GM19351 (cell line): Measurements from ENCODE around the gene EVI5L.
"Not testable (repeated sequence)": the region's sequence is repeated elsewhere in the genome, so short reads cannot be mapped to it uniquely, and the experiment has no call there.

Experiments used
- ATAC-seq: cut with Tn5 transposase; IDR thresholded peaks from one replicate; pipeline ENCODE4 v1.9.1; 2021; ENCODE audit warnings: mild to moderate bottlenecking, moderate library complexity; ENCODE audit not compliant: unreplicated experiment

The EVI5L gene

DNA sequence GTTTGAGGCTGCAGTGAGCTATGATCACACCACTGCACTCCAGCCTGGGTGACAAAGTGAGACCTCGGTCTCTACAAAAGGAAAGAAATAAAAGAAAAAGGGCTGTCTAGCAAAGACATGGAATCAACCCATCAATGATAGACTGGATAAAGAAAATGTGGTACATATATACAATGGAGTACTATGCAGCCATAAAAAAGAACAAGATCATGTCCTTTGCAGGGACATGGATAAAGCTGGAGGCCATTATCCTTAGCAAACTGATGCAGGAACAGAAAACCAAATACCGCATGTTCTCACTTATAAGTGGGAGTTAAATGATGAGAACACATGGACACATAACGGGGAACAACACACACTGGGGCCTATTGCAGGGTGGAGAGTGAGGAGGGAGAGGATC is 14.0 kb upstream of the EVI5L start:
- not testable (repeated sequence) for ATAC-seq

DNA sequence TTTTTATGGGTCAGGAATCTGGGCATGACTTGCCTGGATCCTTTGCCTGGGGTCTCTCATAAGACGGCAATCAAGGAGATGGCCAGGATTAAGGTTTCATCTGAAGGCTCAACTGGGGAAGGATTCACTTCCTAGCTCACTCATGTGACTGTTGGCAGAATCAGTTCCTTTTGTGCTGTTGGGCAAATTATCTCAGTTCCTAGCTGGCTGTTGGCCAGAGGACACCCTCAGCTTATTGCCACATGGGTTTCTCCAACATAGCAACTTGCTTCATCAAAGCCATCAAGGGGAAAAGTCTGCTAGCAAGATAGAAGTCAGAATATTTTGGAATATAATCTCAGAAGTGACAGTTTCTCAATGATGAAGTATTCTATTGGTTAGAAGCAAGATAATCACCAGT is 12.2 kb upstream of the EVI5L start:
- ATAC-seq: no peak

DNA sequence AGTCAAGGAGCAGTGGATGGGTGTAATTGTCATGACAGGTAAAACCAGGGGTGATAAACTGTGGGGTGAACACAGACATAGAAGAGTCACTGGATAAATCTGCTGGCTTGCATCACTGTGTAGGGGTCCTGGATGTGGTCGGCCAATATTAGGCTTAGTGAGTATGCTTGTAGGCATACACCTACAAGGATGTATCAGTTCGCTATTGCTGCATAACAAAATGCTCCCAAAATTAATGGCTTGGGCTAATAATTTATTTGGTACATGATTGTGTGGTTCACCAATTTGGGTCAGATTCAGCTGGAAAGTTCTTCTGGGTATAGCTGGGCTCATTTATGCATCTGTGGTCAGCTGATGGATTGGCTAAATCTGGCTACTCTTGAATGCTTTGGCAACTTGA is 11.2 kb upstream of the EVI5L start:
- no peak for ATAC-seq

DNA sequence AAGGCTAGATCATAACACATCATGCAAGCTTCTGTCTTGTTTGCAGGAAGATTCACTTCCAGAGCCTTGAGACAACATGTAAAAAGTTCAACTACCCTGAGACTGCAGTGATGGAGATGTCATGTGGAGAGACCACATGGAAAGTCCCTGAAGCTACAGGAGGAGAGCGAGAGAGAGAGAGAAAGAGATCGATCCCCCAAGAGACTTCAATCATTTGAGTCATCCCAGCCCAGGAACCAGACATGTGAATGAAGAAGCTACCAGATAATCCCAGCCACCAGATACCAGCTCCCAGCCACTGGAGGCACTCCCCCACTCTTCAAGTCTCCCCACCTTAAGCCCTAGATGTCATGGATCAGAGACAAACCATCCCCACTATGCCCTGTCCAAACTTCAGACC is 10.7 kb upstream of the EVI5L start:
- no peak for ATAC-seq

DNA sequence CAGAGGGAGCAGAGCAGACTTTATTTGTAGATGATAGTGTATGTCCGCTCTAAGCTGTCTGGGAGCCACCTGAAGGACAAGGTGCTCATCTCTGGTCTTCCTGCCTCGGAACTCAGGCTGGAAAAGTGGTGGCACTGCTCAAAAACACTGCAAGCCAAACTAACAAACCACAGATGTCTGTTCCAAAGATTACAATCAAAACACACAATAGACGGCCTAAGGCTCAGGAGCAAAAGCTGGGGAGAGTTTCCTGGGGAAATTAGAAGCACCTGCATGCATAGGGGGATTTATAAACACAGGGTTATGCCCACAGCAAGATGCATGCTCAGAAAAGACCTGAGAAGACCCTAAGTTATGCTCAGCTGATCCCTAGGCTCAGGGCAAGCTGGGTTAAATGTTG is 9.4 kb upstream of the EVI5L start:
- no peak for ATAC-seq

DNA sequence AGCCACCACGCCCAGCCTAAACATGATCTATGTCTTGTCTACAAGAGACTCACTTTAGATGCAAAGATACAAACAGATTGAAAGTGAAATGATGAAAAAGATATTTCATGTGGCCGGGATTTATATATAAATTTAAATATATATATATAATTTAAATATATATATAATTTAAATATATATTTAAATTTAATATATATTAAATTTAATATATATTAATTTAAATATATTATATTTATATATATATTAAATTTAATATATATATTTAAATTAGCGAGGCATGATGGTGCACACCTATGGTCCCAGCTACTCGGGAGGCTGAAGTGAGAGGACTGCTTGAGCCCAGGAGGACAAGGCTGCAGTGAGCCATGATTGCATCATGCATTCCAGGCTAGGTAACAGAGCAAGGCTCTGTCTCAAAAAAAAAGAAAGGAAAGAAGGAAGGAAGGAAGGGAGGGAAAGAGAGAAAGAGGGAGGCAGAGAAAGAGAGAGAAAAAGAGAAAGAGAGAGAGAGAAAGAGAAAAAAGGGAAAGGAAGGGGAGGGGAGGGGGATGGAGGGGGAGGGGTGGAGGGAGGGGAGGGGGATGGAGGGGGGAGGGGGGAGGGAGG is 7.0 kb upstream of the EVI5L start:
- no peak for ATAC-seq

DNA sequence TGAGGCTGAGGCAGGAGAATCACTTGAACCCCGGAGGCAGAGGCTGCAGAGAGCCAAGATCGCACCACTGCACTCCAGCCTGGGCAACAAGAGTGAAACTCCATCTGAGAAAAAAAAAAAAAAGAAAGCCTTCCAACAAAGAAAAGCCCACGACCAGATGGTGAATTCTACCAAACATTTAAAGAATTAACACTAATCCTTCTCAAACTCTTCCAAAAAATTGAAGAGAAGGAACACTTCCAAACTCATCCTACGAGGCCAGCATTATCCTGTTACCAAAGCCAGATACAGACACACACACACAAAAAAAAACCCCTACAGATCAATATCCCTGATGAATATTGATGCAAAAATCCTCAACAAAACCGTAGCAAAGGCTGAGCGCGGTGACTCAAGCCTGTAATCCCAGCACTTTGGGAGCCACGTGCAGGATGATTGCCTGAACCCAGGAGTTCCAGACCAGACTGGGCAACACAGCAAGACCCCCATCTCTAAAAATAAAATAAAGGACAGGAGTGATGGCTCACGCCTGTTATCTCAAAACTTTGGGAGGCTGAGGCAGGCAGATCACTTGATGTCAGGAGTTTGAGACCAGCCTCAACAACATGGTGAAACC is 6.2 kb upstream of the EVI5L start:
- ATAC-seq: no peak

DNA sequence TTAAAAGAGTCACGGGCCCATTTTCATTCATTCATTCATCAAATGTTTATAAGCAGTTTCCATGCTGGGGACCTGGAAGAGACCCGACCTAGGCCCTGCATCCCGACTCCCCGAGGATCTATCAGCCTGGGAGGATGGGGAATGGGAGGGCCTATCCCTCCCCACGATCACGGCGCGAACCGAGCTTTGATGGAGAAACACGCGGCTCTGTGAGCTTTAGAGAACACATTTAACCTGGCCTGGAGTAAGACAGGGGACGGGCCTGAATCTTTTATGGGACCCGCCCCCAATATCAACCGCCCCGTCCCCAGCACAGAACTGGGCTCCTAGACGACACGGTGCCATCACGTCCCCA is 875 bp upstream of the EVI5L start:
- no peak for ATAC-seq

DNA sequence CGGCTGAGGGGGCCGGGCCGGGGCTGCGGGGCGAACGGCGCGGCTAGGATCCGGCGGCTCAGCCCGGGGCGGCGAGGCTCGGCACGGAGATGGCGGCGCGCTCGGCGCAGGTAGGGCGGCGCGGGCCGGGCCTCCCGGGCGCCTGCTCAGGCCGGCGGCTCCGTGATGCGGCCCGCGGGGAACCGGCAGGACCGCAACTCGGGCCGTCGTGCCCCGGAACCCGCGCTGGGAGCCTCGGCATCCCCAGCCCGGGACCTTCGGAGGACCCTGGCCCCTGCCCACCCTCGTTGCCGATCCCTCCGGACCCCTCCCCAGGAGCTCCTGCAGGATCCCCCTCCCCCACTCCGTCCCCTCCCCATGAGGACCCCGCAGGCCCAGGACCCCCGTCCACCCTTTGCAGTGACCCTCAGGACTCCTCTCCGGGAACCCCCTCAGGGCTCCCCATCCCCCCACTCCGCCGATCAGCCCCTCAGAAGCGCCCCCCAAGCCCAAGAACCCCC is 304 bp downstream of the EVI5L start:
- peak; percentile 9 for ATAC-seq

DNA sequence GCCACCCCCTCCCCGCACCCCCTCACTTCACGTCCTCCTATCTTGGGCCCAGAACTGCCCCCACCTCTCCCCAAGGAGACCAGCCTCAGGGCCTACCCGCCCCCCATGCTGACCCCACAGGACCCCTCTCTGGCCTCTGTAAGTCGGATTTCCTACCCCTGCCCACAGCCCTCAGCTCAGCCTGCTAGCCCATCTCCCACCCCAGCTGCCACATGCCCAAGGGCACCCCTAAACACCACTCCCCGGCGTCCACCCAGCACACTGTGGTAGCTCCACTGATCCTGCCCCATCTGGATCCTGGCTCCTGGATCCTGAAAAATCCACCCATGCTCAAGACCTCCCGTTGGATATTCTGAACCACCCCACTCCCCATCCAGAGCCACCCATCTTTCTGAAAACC is 805 bp downstream of the EVI5L start:
- no peak for ATAC-seq

DNA sequence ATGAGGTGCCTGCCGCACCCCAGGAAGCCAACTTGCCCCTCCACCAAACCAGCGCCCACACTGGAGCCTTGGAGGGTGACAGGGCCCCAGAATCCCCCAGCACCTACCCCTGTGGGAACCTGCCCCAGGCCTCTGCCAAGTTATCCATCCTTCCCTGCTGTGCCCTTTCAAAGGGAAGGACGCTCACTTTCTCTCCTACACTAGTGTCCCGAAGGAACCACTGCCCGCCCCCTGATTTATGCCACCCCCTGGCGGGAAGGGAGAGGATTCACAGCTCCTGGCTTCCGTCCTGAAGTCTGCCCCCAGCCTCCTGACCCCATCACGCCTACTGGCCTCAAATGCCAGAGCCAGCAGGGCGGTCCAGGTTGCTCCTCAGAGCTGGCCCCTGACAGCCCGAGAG is 1.4 kb downstream of the EVI5L start:
- no peak for ATAC-seq

DNA sequence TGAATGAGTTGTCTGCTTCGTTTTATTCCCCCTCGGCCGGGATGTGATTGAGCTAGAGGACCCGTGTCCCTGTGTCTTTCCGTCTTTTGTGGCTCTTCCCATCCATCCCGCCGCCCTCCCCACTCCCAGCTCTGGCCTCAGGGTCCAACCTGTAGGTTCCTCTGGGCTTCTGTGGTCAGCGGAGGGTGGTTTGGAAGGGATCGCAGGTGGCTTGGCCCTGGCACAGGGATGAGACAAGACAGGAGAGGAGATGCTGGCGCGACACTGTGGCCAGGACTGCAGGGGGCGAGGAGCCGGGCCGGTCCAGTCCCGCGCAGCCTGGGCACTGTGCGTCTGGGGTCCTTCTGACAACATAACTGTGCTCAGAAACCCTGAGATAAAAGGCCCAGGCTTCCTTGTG is 2.0 kb downstream of the EVI5L start:
- no peak for ATAC-seq

DNA sequence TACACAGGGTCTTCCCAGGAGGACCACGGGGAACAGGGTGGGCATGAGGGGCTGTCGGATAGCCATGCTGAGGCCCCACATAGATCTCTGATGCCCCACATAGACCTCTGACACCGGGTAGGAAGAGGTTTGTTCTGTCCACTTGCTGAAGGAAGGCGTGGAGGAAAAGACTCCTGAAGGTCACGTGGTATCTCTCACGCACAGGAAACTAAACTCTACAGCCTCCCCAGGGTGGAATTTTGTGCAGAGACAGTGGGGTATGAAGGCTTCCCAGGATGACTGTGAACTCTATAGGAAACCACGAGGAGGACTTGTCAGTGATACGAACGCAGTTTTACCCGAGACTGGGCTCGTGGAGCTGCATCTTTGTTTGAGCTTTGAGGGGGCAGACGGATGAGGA is 2.8 kb downstream of the EVI5L start:
- ATAC-seq: no peak

DNA sequence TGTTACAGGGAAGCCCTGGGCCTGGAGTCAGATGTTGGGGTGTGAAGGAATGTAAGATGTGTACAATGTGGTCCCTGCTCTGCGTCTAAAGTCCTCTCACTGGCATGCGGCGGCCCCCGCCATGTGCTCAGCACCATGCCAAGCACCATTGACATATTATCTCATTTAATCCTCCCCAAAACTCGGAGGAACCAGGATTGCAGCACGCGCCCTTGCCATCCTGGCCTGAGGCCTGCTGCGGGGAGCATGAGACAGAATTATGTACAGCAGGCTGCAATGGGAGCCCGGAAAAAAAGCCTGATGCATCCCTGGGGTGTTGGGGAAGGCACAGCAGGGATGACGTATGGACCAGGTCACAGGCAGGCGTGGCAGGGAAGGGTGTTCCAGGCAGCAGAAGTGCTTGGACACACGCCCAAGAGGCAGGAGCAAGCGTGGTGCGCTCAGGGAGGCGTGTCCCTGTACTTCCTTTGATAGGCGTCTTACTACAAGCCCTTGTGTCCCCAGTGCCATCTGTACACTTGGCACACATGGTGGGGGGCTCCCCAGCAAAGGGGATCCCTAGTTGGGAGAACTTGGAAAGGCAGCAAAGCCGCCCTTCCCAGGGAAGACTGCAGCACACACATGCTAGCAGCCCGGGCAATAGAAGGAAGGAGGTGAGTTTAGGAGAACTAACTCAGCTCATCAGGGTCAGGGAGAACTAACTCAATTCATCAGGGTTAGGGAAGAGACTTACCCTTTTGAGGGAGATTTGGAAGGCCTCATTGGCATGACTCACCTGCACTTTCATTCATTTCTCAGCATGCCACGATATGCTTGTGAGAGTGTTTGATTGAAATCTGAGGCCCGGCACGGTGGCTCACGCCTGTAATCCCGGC is 3.4 kb downstream of the EVI5L start:
- no peak for ATAC-seq

DNA sequence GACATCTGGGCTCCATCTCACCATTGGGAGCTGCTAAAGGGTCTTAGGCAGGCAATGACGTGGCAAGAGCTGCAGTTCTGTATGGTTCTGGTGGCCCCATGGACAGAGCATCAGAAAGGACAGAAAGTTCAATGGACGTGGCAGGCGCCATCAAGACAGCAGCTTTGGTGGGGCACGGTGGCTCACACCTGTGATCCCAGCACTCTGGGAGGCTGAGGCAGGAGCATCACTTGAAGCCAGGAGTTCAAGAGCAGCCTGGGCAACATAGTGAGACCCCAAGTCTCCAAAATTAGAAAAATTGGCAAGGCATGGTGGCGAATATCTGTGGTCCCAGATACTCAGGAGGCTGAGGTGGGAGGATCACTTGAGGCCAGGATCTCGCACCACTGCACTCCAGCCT is 9.5 kb downstream of the EVI5L start:
- no peak for ATAC-seq

DNA sequence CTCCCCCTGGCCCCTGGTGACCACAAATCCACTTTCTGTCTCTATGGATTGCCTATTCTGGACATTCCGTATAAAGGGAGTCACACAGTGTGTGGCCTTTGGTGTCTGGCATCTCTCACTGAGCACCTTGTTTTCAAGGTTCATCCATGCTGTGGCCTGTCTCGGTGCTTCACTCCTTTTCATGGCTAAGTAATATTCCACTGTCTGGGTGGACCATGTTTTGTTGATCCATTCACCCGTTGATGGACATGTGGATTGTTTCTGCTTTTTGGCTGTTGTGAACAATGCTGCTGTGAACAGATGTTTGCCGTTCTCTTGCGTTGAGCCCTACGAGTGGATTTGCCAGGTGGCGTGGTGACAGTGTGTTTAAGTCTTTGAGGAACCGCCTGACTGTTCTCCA is 10.6 kb downstream of the EVI5L start:
- ATAC-seq: no peak

DNA sequence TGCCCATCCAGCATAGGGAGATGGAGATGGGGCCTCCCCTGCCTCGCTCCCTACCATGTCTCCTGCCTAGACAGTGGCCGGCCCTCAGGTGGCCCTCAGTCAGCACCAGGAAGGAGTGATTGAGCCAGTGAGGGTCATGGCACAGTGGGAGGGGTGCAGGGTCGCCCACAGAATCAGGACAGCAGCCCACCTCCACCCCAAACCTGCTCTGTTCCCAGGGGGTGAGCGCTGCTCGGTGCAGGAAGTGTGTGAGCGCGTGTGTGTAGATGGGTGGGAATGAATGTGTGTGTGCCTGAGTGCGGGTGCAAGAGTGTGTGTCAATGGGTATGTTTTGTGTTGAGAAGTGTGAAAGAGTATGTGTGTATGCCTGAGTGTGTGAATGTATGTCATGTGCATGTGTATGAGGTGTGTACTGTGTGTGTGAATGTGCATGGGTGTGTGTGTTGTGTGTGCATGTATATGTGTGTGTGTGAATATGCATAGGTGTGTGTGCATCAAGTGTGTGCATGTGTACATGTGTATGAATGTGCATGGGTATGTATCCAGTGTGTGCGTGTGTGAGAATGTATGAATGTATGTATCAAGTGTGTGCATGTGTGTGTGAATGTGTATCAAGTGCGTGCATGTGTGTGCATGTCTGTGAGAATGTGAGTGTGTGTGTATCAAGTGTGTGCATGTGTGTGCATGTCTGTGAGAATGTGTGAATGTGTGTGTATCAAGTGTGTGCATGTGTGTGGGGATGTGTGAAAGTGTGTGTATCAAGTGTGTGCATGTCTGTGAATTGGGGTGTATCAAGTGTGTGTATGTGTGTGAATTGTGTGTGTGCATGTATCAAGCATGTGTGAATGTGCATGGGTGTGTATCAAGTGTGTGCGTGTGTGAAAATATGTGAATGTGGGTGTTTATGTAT is 12.0 kb downstream of the EVI5L start:
- no peak for ATAC-seq

DNA sequence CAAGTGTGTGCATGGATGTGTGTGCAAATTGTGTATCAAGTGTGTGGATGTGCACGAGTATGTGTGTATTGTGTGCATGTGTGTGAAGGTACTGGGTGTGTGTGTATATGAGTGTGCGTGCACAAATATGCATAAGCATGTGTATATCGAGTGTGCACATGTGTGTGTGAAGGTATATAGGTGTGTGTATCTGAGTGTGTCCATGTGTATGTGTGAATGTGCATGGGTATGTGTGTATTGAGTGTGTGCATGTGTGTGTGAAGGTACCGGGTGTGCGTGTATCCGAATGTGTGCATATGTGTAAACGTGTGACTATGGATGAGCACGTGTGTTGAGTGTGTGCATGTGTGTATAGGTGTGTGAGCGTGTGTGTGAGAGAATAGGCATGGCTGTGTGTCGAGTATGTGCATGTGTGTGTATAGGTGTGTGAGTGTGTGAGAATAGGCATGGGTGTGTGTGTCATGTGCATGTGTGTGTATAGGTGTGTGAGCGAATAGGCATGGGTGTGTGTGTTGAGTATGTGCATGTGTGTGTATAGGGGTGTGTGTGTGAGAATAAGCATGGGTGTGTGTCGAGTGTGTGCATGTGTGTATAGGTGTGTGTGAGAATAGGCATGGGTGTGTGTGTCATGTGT is 12.8 kb downstream of the EVI5L start:
- no peak for ATAC-seq

DNA sequence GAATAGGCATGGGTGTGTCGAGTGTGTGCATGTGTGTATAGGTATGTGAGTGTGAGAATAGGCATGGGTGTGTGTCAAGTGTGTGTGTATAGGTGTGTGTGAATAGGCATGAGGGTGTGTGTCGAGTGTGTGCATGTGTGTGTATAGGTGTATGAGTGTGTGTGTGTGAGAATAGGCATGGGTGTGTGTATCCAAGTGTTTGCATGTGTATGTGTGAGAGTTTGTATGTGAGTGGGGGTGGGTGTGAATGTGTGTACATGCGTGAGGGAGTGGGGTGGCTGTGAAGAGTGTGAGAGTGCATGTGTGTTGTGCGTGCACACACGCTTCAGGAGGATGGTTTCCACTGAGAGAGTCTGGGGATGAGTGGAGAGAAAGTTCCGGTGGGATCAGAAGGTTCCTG is 13.5 kb downstream of the EVI5L start:
- no peak for ATAC-seq

DNA sequence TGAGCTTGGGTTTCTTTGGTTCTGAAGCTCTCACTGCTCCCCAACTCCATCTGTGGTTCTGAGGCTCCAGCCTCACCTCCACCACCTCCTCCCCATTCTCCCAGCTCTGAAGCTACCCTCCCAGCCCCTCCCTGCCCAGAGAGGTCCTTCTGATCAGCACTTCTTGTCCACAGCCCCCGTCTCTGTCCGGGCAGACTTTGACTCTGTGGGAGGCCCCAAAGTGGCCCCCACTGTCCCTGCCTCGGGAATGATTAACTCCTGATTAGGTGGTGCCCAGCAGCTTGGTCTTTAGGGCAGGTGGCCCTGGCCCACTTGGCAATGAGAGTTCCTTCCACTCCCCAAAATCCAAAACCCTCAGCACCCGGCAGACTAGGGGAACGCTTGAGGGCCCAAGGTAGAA is 14.4 kb downstream of the EVI5L start:
- no peak for ATAC-seq

DNA sequence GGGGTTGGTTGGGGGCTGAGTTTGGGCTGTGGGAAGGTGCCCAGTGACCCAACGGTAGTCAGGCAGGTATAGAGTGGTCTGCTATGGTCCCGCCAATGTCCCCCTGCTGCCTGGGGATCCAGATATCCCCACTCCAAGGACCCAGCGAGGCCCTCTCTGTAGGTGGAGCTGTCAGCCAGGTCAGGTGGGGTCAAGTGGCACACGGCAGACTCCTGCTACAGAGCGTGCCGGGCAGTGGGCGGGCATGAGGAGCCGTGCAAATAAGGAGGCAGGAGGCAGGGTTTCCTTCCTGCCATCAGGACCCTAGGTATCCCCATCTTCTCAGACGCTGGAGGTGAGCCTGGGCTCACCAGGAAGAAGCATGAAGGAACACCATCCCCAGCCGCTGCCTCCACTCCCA is 14.9 kb downstream of the EVI5L start:
- ATAC-seq: no peak
